Skeletal muscle tissue (tissue), 4 donors: ENCODE measurements around the gene ZNF184. TPM values are rescaled to one million over a fixed set of nuclear protein-coding genes. Genes with fewer than 3 reads are reported as not detected.
A peak's percentile ranks its signal among the peaks of the same experiment; 100 is the strongest.

ENCODE experiments used
- H3K27ac ChIP-seq: one replicate; pipeline ENCODE4 v1.7.0; 2013; ENCODE audit warnings: mild to moderate bottlenecking, low read depth, low read length, inconsistent platforms
- H3K27me3 ChIP-seq, 3 donors: one replicate each; pipeline ENCODE4 v1.7.0; 2013; ENCODE audit warnings: low read length in 3 of 3; ENCODE audit not compliant: control insufficient read depth in 3 of 3, insufficient read depth in 3 of 3
- H3K36me3 ChIP-seq, 3 donors: one replicate each; pipeline ENCODE4 v1.7.0; 2013; ENCODE audit warnings: low read length in 3 of 3; ENCODE audit not compliant: control insufficient read depth in 3 of 3, insufficient read depth in 3 of 3
- H3K4me1 ChIP-seq, 3 donors: one replicate each; pipeline ENCODE4 v1.7.0; 2013; ENCODE audit warnings: low read length in 3 of 3, mild to moderate bottlenecking in 3 of 3; ENCODE audit not compliant: control insufficient read depth in 3 of 3, insufficient read depth in 3 of 3
- H3K4me3 ChIP-seq, 3 donors: one replicate each; pipeline ENCODE4 v1.7.0; 2013; ENCODE audit warnings: low read length in 3 of 3
- H3K9ac ChIP-seq, 3 donors: one replicate each; pipeline ENCODE4 v1.7.0; 2013; ENCODE audit warnings: low read length in 3 of 3, mild to moderate bottlenecking in 3 of 3, moderate library complexity in 2 of 3, low read depth in 1 of 3
- H3K9me3 ChIP-seq, 3 donors: one replicate each; pipeline ENCODE4 v1.7.0; 2013; ENCODE audit warnings: low read length in 3 of 3; ENCODE audit not compliant: control insufficient read depth in 3 of 3
- total RNA-seq: library from RNA; depleted of rRNA; stranded (reverse); fragments of >200 nt; gene quantifications from one replicate; pipeline ENCODE4 v1.2.3, GENCODE V29; 2014
- donor health status: Osteomylitis.

ZNF184 gene
- 11.5 TPM for total RNA-seq

- Histone ChIP-seq H3K4me1 (peaks cover 10 to 18% (median 14%) of the 10 kb centered on the region in 3 donors), H3K27me3 (no peaks in the 10 kb centered on the region), H3K36me3 (peaks cover 0 to 12% (median 7%) of the 10 kb centered on the region in 3 donors), H3K9ac (peak within 1 kb of the TSS; percentile 91 to 97 (median 93)), H3K9me3 (no peaks in the 10 kb centered on the region), H3K27ac (peak within 1 kb of the TSS; percentile 96), H3K4me3 (peak within 1 kb of the TSS; percentile 97 to 98 (median 97))
Observed at GRCh38 chr6:27472617-27473400, at the start of gene ZNF184. Gene ZNF184 (minus strand): TSS chr6:27473105. CDS start chr6:27472294, 811 bp downstream.

- Histone ChIP-seq H3K9ac (peak overlapping the region; percentile 82 to 87 (median 86)), H3K27me3 (peaks cover 10 to 16% (median 12%) of the 10 kb centered on the region in 3 donors), H3K27ac (peak overlapping the region; percentile 78), H3K9me3 (no peaks in the 10 kb centered on the region), H3K36me3 (no peaks in the 10 kb centered on the region), H3K4me1 (peaks cover 4 to 12% (median 7%) of the 10 kb centered on the region in 3 donors), H3K4me3 (peak overlapping the region; percentile 82 to 90 (median 86))
Observed at GRCh38 chr6:27518881-27519795, 46.2 kb upstream of the ZNF184 start.

GRCh38 chr6:27517928-27518787 lies 45.3 kb upstream of the ZNF184 start:
- Histone ChIP-seq H3K9ac (peak overlapping the region; percentile 82 to 87 (median 86)), H3K9me3 (no peaks in the 10 kb centered on the region), H3K27ac (peak overlapping the region; percentile 78), H3K36me3 (no peaks in the 10 kb centered on the region), H3K27me3 (peaks cover 13 to 21% (median 21%) of the 10 kb centered on the region in 3 donors), H3K4me1 (peaks cover 4 to 12% (median 7%) of the 10 kb centered on the region in 3 donors), H3K4me3 (peak overlapping the region; percentile 82 to 90 (median 86))

- peaks cover 4 to 12% (median 7%) of the 10 kb centered on the region in 3 donors for H3K4me1 ChIP-seq
- no peak overlapping the region for H3K4me3 ChIP-seq
- H3K9me3 ChIP-seq = no peaks in the 10 kb centered on the region
- H3K27ac ChIP-seq = no peak overlapping the region
- no peak overlapping the region for H3K9ac ChIP-seq
- H3K36me3 ChIP-seq = no peaks in the 10 kb centered on the region
- H3K27me3 ChIP-seq = peaks cover 18 to 31% (median 23%) of the 10 kb centered on the region in 3 donors
Observed at GRCh38 chr6:27517238-27517637, 44.3 kb upstream of the ZNF184 start.

- Histone ChIP-seq H3K4me3 (no peak overlapping the region), H3K27me3 (peaks cover 26 to 43% (median 31%) of the 10 kb centered on the region in 3 donors), H3K4me1 (peaks cover 4 to 12% (median 7%) of the 10 kb centered on the region in 3 donors), H3K36me3 (no peaks in the 10 kb centered on the region), H3K9me3 (no peaks in the 10 kb centered on the region), H3K9ac (no peak overlapping the region), H3K27ac (no peak overlapping the region)
Observed at GRCh38 chr6:27514906-27515495, 42.1 kb upstream of the ZNF184 start.

GRCh38 chr6:27512525-27512924 lies 39.6 kb upstream of the ZNF184 start:
- Histone ChIP-seq H3K36me3 (no peaks in the 10 kb centered on the region), H3K27ac (no peak overlapping the region), H3K27me3 (peaks cover 29 to 44% (median 39%) of the 10 kb centered on the region in 3 donors), H3K9ac (no peak overlapping the region), H3K9me3 (no peaks in the 10 kb centered on the region), H3K4me1 (no peaks in the 10 kb centered on the region), H3K4me3 (no peak overlapping the region)

- Histone ChIP-seq H3K9ac (no peak overlapping the region), H3K27ac (no peak overlapping the region), H3K9me3 (no peaks in the 10 kb centered on the region), H3K27me3 (peaks cover 14 to 27% (median 14%) of the 10 kb centered on the region in 3 donors), H3K4me1 (peaks cover 5 to 10% (median 9%) of the 10 kb centered on the region in 3 donors), H3K4me3 (no peak overlapping the region), H3K36me3 (no peaks in the 10 kb centered on the region)
Observed at GRCh38 chr6:27507041-27507956, 34.4 kb upstream of the ZNF184 start.

- no peaks in the 10 kb centered on the region for H3K9me3 ChIP-seq
- H3K4me1 ChIP-seq = peaks cover 5 to 12% (median 9%) of the 10 kb centered on the region in 3 donors
- H3K27me3 ChIP-seq = peaks cover 5 to 25% (median 12%) of the 10 kb centered on the region in 3 donors
- H3K4me3 ChIP-seq = no peak overlapping the region
- H3K27ac ChIP-seq = no peak overlapping the region
- no peaks in the 10 kb centered on the region for H3K36me3 ChIP-seq
- no peak overlapping the region for H3K9ac ChIP-seq
Observed at GRCh38 chr6:27505209-27506027, 32.5 kb upstream of the ZNF184 start.
